ENCODE measurements around the gene TMEM95. TPM values are rescaled to one million over a fixed set of nuclear protein-coding genes. Genes with fewer than 3 reads are reported as not detected.

The TMEM95 gene
- total RNA-seq, 1 experiment from 2014 or later: not detected

GRCh38 chr17:7393613-7394451 lies 38.9 kb downstream of the TMEM95 start (continued):
- TF ChIP-seq REST (IDR thresholded peaks at IDR 0.05; ENCODE audit: low read depth) (no peak), RAD21 (IDR thresholded peaks at IDR 0.05; ENCODE audit: low read depth) (no peak; the same call in 1 of the 2 replicates)

- RAD21 ChIA-PET (ENCODE audit: low non-redundant PET in 1 of 2, low total read pairs in 2 of 2, uncharacterized antibody in 2 of 2, unreplicated experiment in 2 of 2): interaction anchor here in 1 of 2 experiments (0.5 to 1.0 kb wide), 2 partner anchors 10 to 40 kb away, joined by 3 read pairs; partner anchors contain the start of genes TMEM102 and TMEM256
- DNase-seq (ENCODE audit: low read depth, low spot score) (no peak), ATAC-seq (peak; percentile 89)
- no peaks in the 10 kb centered on the region for H4K20me1 ChIP-seq (ENCODE audit: insufficient read depth)
- H2AFZ ChIP-seq (ENCODE audit: low read depth, low read length, poor library complexity, severe bottlenecking): no peak within 1 kb of the TSS
- peak within 1 kb of the TSS; percentile 97 for H3K4me2 ChIP-seq (ENCODE audit: low read length)
- TF ChIP-seq ZNF274 (IDR thresholded peaks at IDR 0.05; ENCODE audit: low read depth, low read length) (no peak), MAX (IDR thresholded peaks at IDR 0.05) (peak; percentile 85), ZFX (IDR thresholded peaks at IDR 0.05) (peak; percentile 75; the same call in 1 of the 2 replicates), POLR2AphosphoS5 (IDR thresholded peaks at IDR 0.05; ENCODE audit: low read depth, low read length) (peak; percentile 92), SP1 (IDR thresholded peaks at IDR 0.05; ENCODE audit: low read depth) (peak; percentile 18; the same call in 1 of the 2 replicates), CEBPB (IDR thresholded peaks at IDR 0.05; ENCODE audit: low read depth) (no peak), JUND (IDR thresholded peaks at IDR 0.05) (no peak), POLR2A (IDR thresholded peaks at IDR 0.05; ENCODE audit: borderline replicate concordance, extremely low read depth, insufficient read depth, insufficient read length) (peak; percentile 74), EGR1 (IDR thresholded peaks at IDR 0.05; ENCODE audit: low read depth) (peak; percentile 67)
- TF ChIP-seq, protein P1, sequence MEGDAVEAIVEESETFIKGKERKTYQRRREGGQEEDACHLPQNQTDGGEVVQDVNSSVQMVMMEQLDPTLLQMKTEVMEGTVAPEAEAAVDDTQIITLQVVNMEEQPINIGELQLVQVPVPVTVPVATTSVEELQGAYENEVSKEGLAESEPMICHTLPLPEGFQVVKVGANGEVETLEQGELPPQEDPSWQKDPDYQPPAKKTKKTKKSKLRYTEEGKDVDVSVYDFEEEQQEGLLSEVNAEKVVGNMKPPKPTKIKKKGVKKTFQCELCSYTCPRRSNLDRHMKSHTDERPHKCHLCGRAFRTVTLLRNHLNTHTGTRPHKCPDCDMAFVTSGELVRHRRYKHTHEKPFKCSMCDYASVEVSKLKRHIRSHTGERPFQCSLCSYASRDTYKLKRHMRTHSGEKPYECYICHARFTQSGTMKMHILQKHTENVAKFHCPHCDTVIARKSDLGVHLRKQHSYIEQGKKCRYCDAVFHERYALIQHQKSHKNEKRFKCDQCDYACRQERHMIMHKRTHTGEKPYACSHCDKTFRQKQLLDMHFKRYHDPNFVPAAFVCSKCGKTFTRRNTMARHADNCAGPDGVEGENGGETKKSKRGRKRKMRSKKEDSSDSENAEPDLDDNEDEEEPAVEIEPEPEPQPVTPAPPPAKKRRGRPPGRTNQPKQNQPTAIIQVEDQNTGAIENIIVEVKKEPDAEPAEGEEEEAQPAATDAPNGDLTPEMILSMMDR (IDR thresholded peaks at IDR 0.05 in 2 of 3, conservative IDR thresholded peaks at IDR 0.05 in 1 of 3; ENCODE audit: borderline replicate concordance in 1 of 3, insufficient read depth in 1 of 3, low read depth in 2 of 3, low read length in 2 of 3): peak in 2 of 3 experiments; percentile 41 to 47; a peak in 4 of 6 replicates
- TF ChIP-seq, protein P2, sequence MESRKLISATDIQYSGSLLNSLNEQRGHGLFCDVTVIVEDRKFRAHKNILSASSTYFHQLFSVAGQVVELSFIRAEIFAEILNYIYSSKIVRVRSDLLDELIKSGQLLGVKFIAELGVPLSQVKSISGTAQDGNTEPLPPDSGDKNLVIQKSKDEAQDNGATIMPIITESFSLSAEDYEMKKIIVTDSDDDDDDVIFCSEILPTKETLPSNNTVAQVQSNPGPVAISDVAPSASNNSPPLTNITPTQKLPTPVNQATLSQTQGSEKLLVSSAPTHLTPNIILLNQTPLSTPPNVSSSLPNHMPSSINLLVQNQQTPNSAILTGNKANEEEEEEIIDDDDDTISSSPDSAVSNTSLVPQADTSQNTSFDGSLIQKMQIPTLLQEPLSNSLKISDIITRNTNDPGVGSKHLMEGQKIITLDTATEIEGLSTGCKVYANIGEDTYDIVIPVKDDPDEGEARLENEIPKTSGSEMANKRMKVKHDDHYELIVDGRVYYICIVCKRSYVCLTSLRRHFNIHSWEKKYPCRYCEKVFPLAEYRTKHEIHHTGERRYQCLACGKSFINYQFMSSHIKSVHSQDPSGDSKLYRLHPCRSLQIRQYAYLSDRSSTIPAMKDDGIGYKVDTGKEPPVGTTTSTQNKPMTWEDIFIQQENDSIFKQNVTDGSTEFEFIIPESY (IDR thresholded peaks at IDR 0.05; ENCODE audit: extremely low read depth, insufficient replicate concordance, low read length): no peak
- CTCF ChIA-PET: interaction anchor here (0.6 to 1.8 kb wide), 4 partner anchors 9 to 166 kb away, joined by 3 to 9 read pairs (median 6); partner anchors contain the start of genes TMEM256 and TNK1
- H3K9me3 ChIP-seq (ENCODE audit: control insufficient read depth in 1 of 2, insufficient read depth in 1 of 2, low read depth in 1 of 2, low read length in 2 of 2): no peaks in the 10 kb centered on the region
- no peaks in the 10 kb centered on the region for H3K27me3 ChIP-seq (ENCODE audit: insufficient read depth, low read length)
- H3K4me3 ChIP-seq (replicated peaks in 1 of 2; ENCODE audit: low read depth in 1 of 2, low read length in 2 of 2): peak within 1 kb of the TSS; percentile 58 to 84
- no peaks in the 10 kb centered on the region for H3K9me2 ChIP-seq (ENCODE audit: insufficient read depth)
- H3K36me3 ChIP-seq (ENCODE audit: control insufficient read depth in 1 of 2, insufficient read depth in 2 of 2, low read length in 2 of 2): peaks cover 7 to 10% of the 10 kb centered on the region in 2 experiments; a peak in 2 of 4 replicates
- POLR2A ChIA-PET: interaction anchor here (0.6 to 1.6 kb wide), 5 partner anchors 9 to 176 kb away, joined by 3 to 22 read pairs (median 3); partner anchors contain the start of genes TMEM102, TMEM256 and TNK1
- intact Hi-C loops (cut with micrococcal nuclease): loop anchor here (1.0 to 5.0 kb wide), 2 partner anchors 37 to 43 kb away; partner anchors contain the start of gene TMEM95
- peaks cover 7 to 25% of the 10 kb centered on the region in 2 experiments for H3K4me1 ChIP-seq (ENCODE audit: control insufficient read depth in 1 of 2, insufficient read depth in 2 of 2, low read length in 2 of 2)
- H3K9ac ChIP-seq (ENCODE audit: low read length): peak within 1 kb of the TSS; percentile 75
- BruUV-seq (replicated peaks): no TSS peak
- H3K27ac ChIP-seq (ENCODE audit: low read depth, low read length): peak within 1 kb of the TSS; percentile 93
- H3K79me2 ChIP-seq (ENCODE audit: insufficient read depth, low read length): 0 out of 2 replicates have a peak, but pooled peaks cover 7% of the 10 kb centered on the region
Observed at GRCh38 chr17:7394452-7395191, 39.7 kb downstream of the TMEM95 start, which contains the start of gene PLSCR3. Gene PLSCR3, minus strand, starts transcription at chr17:7394525. Its CDS starts 415 bp downstream, at chr17:7394110.
